HFF-Myc (cell line): Measurements from ENCODE around the gene KLHL18.
"Not testable (repeated sequence)": the region's sequence is repeated elsewhere in the genome, so short reads cannot be mapped to it uniquely, and the experiment has no call there.

Experiments used
- DNase-seq: peaks from one replicate; pipeline ENCODE4 v3.0.0-alpha.2; 2011; ENCODE audit warnings: low read depth; ENCODE audit errors: extremely low read depth
- H3K4me3 ChIP-seq: replicated peaks from 2 replicates; pipeline ENCODE4 v1.5.1; 2011; ENCODE audit warnings: low read depth, mild to moderate bottlenecking, control low read depth, low read length
- CTCF ChIP-seq: IDR thresholded peaks from 2 replicates; pipeline ENCODE4 v1.5.1; 2012; ENCODE audit warnings: mild to moderate bottlenecking, low read depth, low read length, control low read depth; ENCODE audit errors: missing control alignments

Gene KLHL18

GRCh38 chr3:47359323-47359722 is 76.6 kb downstream of the KLHL18 start:
- no peak overlapping the region for H3K4me3 ChIP-seq
- no peak for DNase-seq
- no peak for TF ChIP-seq CTCF

GRCh38 chr3:47360110-47360517 is 77.4 kb downstream of the KLHL18 start:
- not testable (repeated sequence) for DNase-seq, H3K4me3 ChIP-seq

GRCh38 chr3:47362701-47363100 is 80.0 kb downstream of the KLHL18 start:
- TF ChIP-seq CTCF = no peak
- no peak overlapping the region for H3K4me3 ChIP-seq
- DNase-seq = no peak

- H3K4me3 ChIP-seq = no peak overlapping the region
- TF ChIP-seq CTCF = no peak
- DNase-seq = peak; percentile 61
Measured at GRCh38 chr3:47365213-47366153, 82.7 kb downstream of the KLHL18 start.

- no peak overlapping the region for H3K4me3 ChIP-seq
- no peak for TF ChIP-seq CTCF
- DNase-seq = no peak
Measured at GRCh38 chr3:47366833-47367232, 84.1 kb downstream of the KLHL18 start.

- no peak overlapping the region for H3K4me3 ChIP-seq
- DNase-seq = no peak
- no peak for TF ChIP-seq CTCF
Measured at GRCh38 chr3:47367631-47368030, 84.9 kb downstream of the KLHL18 start.

GRCh38 chr3:47370020-47370419 is 87.3 kb downstream of the KLHL18 start:
- not testable (repeated sequence) for H3K4me3 ChIP-seq, DNase-seq
